Inflammatory macrophage treated with lipopolysaccharide for 1 hour (primary cell): ENCODE data around the gene LIPC.

Experiments
- DNase-seq, 2 donors: peaks; one replicate each; pipeline ENCODE4 v3.0.0-alpha.2; 2020 to 2022

Gene LIPC

DNA sequence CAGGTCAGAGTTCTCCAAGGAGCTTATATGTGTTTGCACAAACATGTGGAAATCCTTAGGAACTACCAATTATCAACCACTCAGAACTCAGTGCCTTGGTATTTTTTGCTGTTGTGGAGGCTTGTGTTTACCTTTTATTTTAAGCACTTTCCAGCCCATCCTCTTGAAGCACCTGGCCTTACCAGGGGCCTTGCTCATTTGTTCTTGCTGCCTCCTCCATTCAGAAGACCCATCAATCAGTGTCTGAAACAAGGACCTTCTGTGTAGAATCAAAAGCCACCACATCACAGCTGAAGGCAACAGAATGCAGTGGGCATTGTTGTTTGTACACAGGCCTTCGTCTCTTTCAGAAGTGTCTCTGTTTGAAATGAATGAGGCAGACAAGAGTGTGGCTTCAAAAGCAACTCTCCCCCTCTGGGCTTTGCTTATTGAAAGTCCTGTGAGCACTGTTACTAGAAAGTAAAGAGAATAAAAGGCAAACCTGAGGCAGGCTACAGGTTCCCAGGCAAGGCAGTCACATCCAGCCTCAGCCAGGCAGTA is 24.5 kb upstream of the LIPC start:
- DNase-seq, result no peak

DNA sequence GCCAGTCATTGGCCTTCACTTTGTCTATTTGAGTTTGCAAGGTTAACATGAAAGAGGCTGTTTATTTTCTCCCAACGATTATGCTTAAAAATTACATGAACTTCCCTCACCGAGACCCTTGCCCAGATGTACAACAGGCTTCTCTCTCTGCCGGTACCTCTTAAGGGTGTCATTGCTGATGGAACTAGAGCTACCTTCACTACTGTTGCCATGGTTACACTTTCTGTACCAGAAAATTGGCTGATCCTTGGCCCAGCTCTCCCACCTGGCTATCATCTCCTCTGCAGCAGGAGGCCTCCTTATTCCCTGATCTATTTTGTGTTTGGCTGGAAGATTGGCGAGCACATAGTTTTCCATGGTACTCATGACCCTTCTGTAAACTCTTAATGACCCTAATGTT is 24.0 kb upstream of the LIPC start:
- DNase-seq, result no peak

DNA sequence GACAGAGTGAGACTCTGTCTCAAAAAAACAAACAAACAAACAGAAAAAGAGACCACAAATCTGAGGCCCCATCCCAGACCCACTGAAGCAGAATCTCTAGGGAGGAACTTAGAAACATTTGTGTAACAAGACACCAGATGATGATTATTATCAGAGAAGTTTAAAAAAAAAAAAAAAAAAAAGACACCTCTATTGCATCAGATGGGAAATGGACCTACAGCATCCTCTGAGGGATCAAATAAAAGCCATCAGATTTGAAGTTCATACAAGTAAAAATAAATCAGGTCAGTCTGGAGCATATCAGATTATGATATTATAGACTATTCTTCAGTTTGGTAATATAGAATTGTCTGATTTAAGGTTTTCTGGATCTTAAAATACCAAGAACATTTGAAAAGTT is 21.9 kb upstream of the LIPC start:
- no peak for DNase-seq

GRCh38 chr15:58410353-58410752 is 21.4 kb upstream of the LIPC start:
- no peak for DNase-seq

GRCh38 chr15:58413253-58413652 is 18.5 kb upstream of the LIPC start:
- no peak for DNase-seq

DNA sequence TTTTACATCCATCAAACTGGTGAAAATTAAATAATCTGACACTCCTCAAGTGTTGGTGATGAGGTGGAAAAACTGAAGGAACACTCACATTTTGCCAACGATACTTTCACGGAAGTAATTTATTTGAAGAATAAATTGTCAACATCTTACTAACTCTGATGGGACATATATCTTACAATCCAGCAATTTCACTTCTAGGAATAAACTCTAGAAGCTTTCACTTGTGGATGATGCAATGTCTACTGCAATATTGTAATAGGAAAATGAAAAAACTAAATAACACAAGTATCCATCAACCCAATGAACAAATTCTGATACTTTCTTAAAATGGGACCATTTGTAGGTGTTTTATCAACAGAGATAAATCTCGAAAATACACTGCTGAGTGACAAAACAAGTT is 16.2 kb upstream of the LIPC start:
- DNase-seq, result no peak

DNA sequence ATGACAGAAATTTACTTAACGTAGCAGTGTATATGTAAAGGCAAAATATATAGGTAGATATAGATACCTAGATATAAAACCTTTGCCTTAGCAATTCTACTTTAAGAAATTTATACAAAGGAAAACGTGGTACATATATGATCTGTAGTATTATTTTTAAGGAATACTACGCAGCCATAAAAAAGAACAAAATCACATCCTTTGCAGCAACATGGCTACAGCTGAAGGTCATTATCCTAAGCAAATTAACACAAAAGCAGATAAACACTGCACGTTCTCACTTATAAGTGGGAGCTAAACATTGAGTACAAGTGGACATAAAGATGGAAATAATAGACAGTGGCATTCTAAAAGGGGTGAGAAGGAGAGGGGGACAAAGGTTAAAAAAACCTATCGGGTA is 14.8 kb upstream of the LIPC start:
- DNase-seq, result no peak

DNA sequence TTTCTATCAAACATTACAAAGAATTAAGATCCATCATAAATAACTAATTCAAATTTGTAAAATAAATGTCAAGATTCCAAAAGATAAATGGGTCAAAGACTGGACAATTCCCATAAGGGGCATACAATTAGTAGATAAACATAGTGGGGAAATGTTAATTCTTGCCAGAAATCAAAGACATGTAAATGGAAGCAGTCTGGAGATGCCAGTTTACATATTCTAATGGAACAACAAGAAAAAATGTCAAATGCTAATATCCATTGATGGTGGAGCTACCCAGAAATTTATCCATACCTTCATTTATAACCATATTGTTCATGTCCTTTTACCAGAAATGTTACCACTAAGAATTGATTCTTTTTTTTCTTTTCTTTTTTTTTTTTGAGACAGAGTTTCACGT is 13.7 kb upstream of the LIPC start:
- no peak for DNase-seq

- DNase-seq, result no peak
Observed at GRCh38 chr15:58419803-58420524, 11.8 kb upstream of the LIPC start.

DNA sequence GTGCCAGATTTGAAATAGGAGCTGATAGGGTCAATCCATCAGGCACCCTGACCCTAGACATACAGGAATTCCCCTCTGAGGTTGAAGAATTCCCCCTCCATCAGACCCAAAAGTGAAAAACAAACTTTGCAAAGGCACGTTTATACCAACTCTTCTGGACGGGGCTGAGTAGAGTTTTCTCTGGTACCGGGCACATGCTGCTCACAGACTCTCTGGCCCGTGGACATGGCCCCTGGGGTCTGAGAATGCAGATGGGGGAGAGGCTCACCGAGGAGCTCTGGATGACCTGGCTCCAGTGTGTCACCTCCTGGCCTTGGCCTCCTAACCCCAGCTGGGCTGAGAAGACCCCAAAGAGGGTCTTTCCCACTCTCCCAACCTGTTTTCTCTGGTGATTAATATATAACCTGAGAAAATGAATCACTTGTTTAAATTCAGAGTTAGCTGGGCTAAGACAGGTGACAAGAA is 11.2 kb upstream of the LIPC start:
- no peak for DNase-seq

GRCh38 chr15:58423205-58423604 is 8.6 kb upstream of the LIPC start:
- DNase-seq, result no peak

- DNase-seq, result no peak
Observed at GRCh38 chr15:58423831-58424608, 7.8 kb upstream of the LIPC start.

DNA sequence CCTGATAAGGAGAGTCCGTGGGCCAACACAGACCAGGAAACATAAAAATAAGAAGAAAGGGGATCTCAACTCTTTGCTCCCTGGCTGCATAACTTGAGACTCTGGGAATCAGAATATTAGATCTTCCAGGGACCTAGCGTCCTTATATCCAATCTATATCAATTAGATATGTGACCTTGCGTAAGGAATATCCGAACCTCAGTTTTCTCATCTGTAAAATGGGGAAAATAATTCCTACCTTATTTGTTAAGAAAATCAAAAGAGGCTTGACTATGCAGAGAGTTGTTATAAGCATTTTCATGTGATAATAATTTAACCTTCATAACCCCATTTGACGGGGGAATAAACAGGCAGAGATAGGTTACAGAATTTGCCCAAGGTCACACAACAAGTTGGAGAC is 7.1 kb upstream of the LIPC start:
- no peak for DNase-seq

GRCh38 chr15:58425185-58425584 is 6.6 kb upstream of the LIPC start:
- DNase-seq, result no peak

GRCh38 chr15:58425834-58426233 is 6.0 kb upstream of the LIPC start:
- DNase-seq, result no peak

DNA sequence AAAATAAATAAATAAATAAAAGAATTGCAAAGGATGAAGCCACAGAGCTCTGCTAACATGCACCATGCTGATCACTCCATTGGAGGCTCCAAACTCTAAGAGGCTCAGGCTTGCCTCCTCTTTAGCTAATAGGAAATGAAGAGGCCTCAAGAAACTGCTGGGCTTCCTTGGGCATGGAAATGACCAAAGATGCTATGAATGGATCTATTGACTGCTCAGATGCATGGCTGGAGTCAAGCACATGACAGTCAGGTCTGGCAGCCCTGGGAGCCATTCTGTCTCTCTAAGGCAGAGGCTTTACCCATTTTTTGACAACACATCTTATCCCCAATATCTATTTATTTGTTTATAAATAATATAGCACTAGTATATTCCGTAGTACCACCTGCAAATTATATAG is 5.3 kb upstream of the LIPC start:
- no peak for DNase-seq

- no peak for DNase-seq
Observed at GRCh38 chr15:58427987-58428386, 3.8 kb upstream of the LIPC start.

- DNase-seq, result no peak
Observed at GRCh38 chr15:58430224-58430787, 1.5 kb upstream of the LIPC start.

DNA sequence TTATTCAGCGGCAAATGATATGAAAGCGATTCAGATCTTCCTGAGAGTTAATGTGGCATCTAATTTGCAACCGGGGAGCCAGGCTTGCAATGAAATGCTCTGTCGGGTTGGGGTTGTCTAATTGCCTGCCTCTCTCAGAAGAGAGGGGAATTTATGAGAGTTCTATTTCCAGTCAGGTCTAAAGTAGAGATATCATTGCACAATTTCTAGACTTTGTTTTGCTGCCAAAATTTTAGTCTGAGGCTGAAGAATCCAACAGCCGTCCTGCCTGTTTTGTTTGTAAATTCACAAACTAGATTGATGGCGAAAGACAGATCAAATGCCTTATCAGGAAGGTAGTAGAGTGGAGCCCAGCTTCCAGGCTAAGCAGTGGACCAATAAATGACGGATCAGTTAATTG is 610 bp downstream of the LIPC start:
- no peak for DNase-seq

GRCh38 chr15:58433597-58434333 is 2.0 kb downstream of the LIPC start:
- peak; percentile 33 to 49 for DNase-seq

- no peak for DNase-seq
Observed at GRCh38 chr15:58434334-58434875, 2.6 kb downstream of the LIPC start.

DNA sequence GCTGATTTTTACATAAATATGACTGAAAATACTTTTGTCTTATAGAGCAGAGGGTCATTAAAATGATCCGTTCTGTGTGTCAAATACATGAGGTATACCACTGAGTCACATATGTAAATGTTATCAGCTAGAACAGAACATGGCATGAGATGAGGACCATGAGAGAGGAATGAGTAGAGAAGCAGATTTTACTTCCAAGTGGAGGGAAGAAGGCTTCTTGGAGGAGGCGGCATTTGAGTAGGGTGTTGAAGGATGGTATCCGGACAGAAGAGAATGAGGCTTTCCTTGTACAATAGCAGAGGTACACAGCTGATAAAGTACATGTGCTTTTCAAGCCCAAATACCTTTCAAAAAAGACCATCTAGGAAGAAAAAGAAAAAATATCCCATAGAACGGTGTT is 4.8 kb downstream of the LIPC start:
- DNase-seq, result no peak
